Bronchial epithelial cell (primary cell): ENCODE results near the gene POGLUT3. TPM values are rescaled to one million over a fixed set of nuclear protein-coding genes. Genes with fewer than 3 reads are reported as not detected.
A peak's percentile ranks its signal among the peaks of the same experiment; 100 is the strongest.

Experiments used
- DNase-seq: peaks from one replicate; pipeline ENCODE4 v3.0.0-alpha.2; 2010; ENCODE audit warnings: low read depth
- FAIRE-seq: peaks from 2 replicates; lab custom pipeline; 2011; peaks lifted over from hg19 to GRCh38; lab: Jason Lieb, UNC
- H3K27me3 ChIP-seq: 2 replicates; pipeline ENCODE4 v1.5.1; 2011; ENCODE audit warnings: low read length; ENCODE audit not compliant: control insufficient read depth, insufficient read depth
- H3K36me3 ChIP-seq: 2 replicates; pipeline ENCODE4 v1.5.1; 2011; ENCODE audit warnings: low read length; ENCODE audit not compliant: control insufficient read depth, insufficient read depth
- H3K4me3 ChIP-seq: 2 replicates; pipeline ENCODE4 v1.5.1; 2011; ENCODE audit warnings: mild to moderate bottlenecking, low read depth, low read length, control low read depth
- CTCF ChIP-seq: IDR thresholded peaks from 2 replicates; pipeline ENCODE4 v1.5.1; 2011; ENCODE audit warnings: mild to moderate bottlenecking, moderate library complexity, low read length, control low read depth, inconsistent platforms; ENCODE audit not compliant: insufficient read depth, severe bottlenecking
- total RNA-seq: library from RNA; depleted of rRNA; stranded (reverse); fragments of >200 nt; gene quantifications from 2 replicates; pipeline ENCODE4 v1.2.1, GENCODE V29; 2014

The POGLUT3 gene
- total RNA-seq, 1 donor from 2014 or later, result 2.9 TPM

GRCh38 chr11:108474664-108475463 is 23.3 kb downstream of the POGLUT3 start:
- FAIRE-seq (peak; percentile 68), DNase-seq (no peak)
- Histone ChIP-seq H3K27me3 (no peaks in the 10 kb centered on the region), H3K36me3 (no peaks in the 10 kb centered on the region), H3K4me3 (no peak overlapping the region)
- TF ChIP-seq CTCF, result no peak

DNA sequence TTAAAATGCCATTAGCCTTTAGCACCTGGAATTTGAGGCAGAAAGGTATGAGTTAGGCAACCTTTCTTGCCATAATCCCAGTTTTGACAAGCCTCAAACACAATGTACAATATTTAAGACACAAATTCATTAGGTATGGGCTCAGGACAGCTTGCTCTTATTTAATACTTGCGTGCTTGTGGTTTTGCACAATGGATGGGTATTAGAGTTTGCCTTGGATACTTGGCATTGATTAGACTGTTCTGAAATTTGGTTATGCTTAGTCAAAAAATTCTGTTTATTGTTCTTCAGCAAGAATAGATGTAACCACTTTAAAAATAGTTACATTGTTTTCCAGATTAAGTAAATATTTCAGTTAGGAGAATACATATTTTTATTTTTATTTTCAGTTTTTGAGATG is 25.5 kb downstream of the POGLUT3 start:
- no peak overlapping the region for H3K4me3 ChIP-seq
- H3K36me3 ChIP-seq, result no peaks in the 10 kb centered on the region
- no peaks in the 10 kb centered on the region for H3K27me3 ChIP-seq
- no peak for TF ChIP-seq CTCF
- no peak for FAIRE-seq
- no peak for DNase-seq

GRCh38 chr11:108468478-108468864 is 29.7 kb downstream of the POGLUT3 start:
- no peak for TF ChIP-seq CTCF
- DNase-seq (no peak), FAIRE-seq (no peak)
- Histone ChIP-seq H3K36me3 (no peaks in the 10 kb centered on the region), H3K27me3 (no peaks in the 10 kb centered on the region), H3K4me3 (no peak overlapping the region)

DNA sequence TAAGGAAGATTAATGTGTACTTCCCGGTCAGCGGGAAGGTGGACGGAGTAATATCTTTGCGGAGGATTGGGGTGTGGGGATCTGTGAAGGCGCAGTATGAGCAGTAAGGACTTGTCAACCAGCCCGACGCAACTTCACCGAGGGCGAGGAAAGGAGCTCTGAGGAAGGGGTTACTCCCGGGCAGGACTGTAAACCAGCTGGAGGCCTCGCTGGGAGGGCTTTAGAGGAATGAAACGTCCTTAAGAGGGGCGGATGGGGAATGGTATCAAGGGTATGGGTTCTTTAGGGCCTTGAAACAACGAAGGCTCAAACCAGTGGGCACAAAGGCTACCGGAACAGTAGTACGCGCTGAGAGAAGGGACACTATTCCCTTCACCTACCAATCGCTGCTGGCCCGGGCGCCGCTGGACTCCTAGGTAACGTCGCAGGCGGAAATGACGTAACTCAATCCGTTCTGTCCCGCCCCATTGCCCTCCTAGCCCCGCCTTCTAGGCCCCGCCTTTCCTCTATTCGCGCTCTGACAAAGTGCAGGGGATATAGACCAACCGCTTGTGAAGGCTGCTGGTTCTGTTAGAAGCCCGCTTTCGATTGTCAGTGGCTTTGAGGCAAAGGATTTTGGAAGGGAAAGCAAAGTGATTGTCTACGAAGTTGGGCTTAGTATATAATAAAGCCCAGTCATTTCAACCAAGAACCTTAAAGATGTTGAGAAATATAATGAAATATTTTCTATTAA is 30.9 kb downstream of the POGLUT3 start, which contains the start of gene C11orf65:
Gene C11orf65, minus strand, starts transcription at position 439 of the 733 bp plus-strand sequence. CDS start 5,970 bp downstream, outside the sequence.
- DNase-seq, result peak; percentile 90
- Histone ChIP-seq H3K4me3 (peak within 1 kb of the TSS; percentile 60), H3K27me3 (no peaks in the 10 kb centered on the region), H3K36me3 (no peaks in the 10 kb centered on the region)
- TF ChIP-seq CTCF, result no peak
- FAIRE-seq, result peak; percentile 13

- FAIRE-seq (no peak), DNase-seq (no peak)
- Histone ChIP-seq H3K27me3 (no peaks in the 10 kb centered on the region), H3K36me3 (no peaks in the 10 kb centered on the region), H3K4me3 (peak overlapping the region; percentile 60)
- TF ChIP-seq CTCF, result no peak
Measured at GRCh38 chr11:108466405-108466804, 31.8 kb downstream of the POGLUT3 start.
